Neural progenitor cell (in vitro differentiated cells): ENCODE results near the gene BMP8B. TPM values are rescaled to one million over a fixed set of nuclear protein-coding genes. Genes with fewer than 3 reads are reported as not detected.

Source experiments
- DNase-seq: peaks from one replicate; pipeline ENCODE4 v3.0.0-alpha.2; 2016; ENCODE audit warnings: low spot score
- H2AFZ ChIP-seq: fragments of 200-600 bp; sonication (generic); replicated peaks from 2 replicates; pipeline ENCODE4 v1.6.1; 2016; ENCODE audit warnings: antibody characterized with exemption
- H3F3A ChIP-seq: fragments of 200-600 bp; sonication (generic); 2 replicates; pipeline ENCODE4 v1.6.1; 2016; ENCODE audit warnings: antibody characterized with exemption, low read depth
- H3K27ac ChIP-seq: fragments of 200-600 bp; sonication (generic); 2 replicates; pipeline ENCODE4 v1.5.1; 2016; ENCODE audit warnings: mild to moderate bottlenecking
- H3K27me3 ChIP-seq: fragments of 200-600 bp; sonication (generic); 2 replicates; pipeline ENCODE4 v1.6.1; 2016; ENCODE audit warnings: mild to moderate bottlenecking, moderate library complexity
- H3K36me3 ChIP-seq: fragments of 200-600 bp; sonication (generic); 2 replicates; pipeline ENCODE4 v1.5.1; 2016
- H3K4me1 ChIP-seq: fragments of 200-600 bp; sonication (generic); 2 replicates; pipeline ENCODE4 v1.6.1; 2016; ENCODE audit warnings: mixed run types
- H3K4me2 ChIP-seq: fragments of 200-600 bp; sonication (generic); 2 replicates; pipeline ENCODE4 v1.6.1; 2016
- H3K4me3 ChIP-seq: fragments of 200-600 bp; sonication (generic); 2 replicates; pipeline ENCODE4 v1.5.1; 2016
- H3K79me2 ChIP-seq: fragments of 200-600 bp; sonication (generic); 2 replicates; pipeline ENCODE4 v1.6.1; 2016; ENCODE audit warnings: low read depth
- H3K9ac ChIP-seq: fragments of 200-600 bp; sonication (generic); 2 replicates; pipeline ENCODE4 v1.6.1; 2016
- H3K9me3 ChIP-seq: fragments of 200-600 bp; sonication (generic); 2 replicates; pipeline ENCODE4 v1.5.1; 2016; ENCODE audit warnings: low read depth
- H4K20me1 ChIP-seq: fragments of 200-600 bp; sonication (generic); 2 replicates; pipeline ENCODE4 v1.6.1; 2016; ENCODE audit warnings: low read depth
- H3K27ac Mint-ChIP-seq: 3 replicates; pipeline ENCODE4 v1.8.0; 2021; ENCODE audit warnings: mixed read lengths
- H3K27me3 Mint-ChIP-seq: 2 replicates; pipeline ENCODE4 v1.8.0; 2022; ENCODE audit warnings: low read depth, mild to moderate bottlenecking, inconsistent platforms, moderate library complexity, mixed read lengths; ENCODE audit not compliant: insufficient read depth
- H3K36me3 Mint-ChIP-seq: 3 replicates; pipeline ENCODE4 v1.8.0; 2021; ENCODE audit warnings: mixed read lengths
- H3K4me1 Mint-ChIP-seq: 3 replicates; pipeline ENCODE4 v1.8.0; 2021; ENCODE audit warnings: mixed read lengths
- H3K4me3 Mint-ChIP-seq: 3 replicates; pipeline ENCODE4 v1.8.0; 2021; ENCODE audit warnings: mild to moderate bottlenecking, moderate library complexity, mixed read lengths
- H3K9me3 Mint-ChIP-seq: 3 replicates; pipeline ENCODE4 v1.8.0; 2020; ENCODE audit warnings: mixed read lengths
- CTCF ChIP-seq: fragments of 200-600 bp; sonication (generic); IDR thresholded peaks from 2 replicates; pipeline ENCODE4 v1.5.1; 2017; ENCODE audit warnings: antibody characterized with exemption, mild to moderate bottlenecking
- EZH2 ChIP-seq: fragments of 200-600 bp; sonication (generic); IDR thresholded peaks from 2 replicates; pipeline ENCODE4 v1.6.1; 2017; ENCODE audit warnings: antibody characterized with exemption, mild to moderate bottlenecking, moderate library complexity
- EZH2phosphoT487 ChIP-seq: fragments of 200-600 bp; sonication (generic); IDR thresholded peaks from 2 replicates; pipeline ENCODE4 v1.6.1; 2017; ENCODE audit warnings: antibody characterized with exemption
- total RNA-seq: library from RNA; depleted of rRNA; stranded (reverse); fragments of >200 nt; gene quantifications from 2 replicates; pipeline ENCODE4 v1.2.3, GENCODE V29; 2015; ENCODE audit warnings: low replicate concordance

The BMP8B gene
- total RNA-seq, 1 donor from 2014 or later, result 0.24 TPM

GRCh38 chr1:39757501-39757900, 31.2 kb downstream of the BMP8B start:
- no peak for DNase-seq
- Mint-ChIP-seq H3K36me3 (peaks cover 28% of the 10 kb centered on the region), H3K4me3 (no peak overlapping the region), H3K27ac (no peak overlapping the region), H3K27me3 (peaks cover 10% of the 10 kb centered on the region), H3K4me1 (peaks cover 3% of the 10 kb centered on the region), H3K9me3 (no peaks in the 10 kb centered on the region)
- no peak overlapping the region for H3K9ac ChIP-seq
- TF ChIP-seq EZH2phosphoT487, result no peak
- no peak for TF ChIP-seq CTCF
- no peak for TF ChIP-seq EZH2
- H3K27ac ChIP-seq, result no peak overlapping the region
- no peak overlapping the region for H3K4me3 ChIP-seq
- no peaks in the 10 kb centered on the region for H3F3A ChIP-seq
- H3K79me2 ChIP-seq, result no peaks in the 10 kb centered on the region
- H2AFZ ChIP-seq, result no peak overlapping the region
- no peaks in the 10 kb centered on the region for H3K36me3 ChIP-seq
- no peaks in the 10 kb centered on the region for H3K27me3 ChIP-seq
- no peaks in the 10 kb centered on the region for H3K4me1 ChIP-seq
- H3K9me3 ChIP-seq, result no peaks in the 10 kb centered on the region
- H3K4me2 ChIP-seq, result no peak overlapping the region
- H4K20me1 ChIP-seq, result no peaks in the 10 kb centered on the region

GRCh38 chr1:39755965-39756659, 32.6 kb downstream of the BMP8B start:
- H4K20me1 ChIP-seq, result no peaks in the 10 kb centered on the region
- TF ChIP-seq EZH2phosphoT487, result no peak
- TF ChIP-seq EZH2, result no peak
- TF ChIP-seq CTCF, result no peak
- no peak overlapping the region for H3K27ac ChIP-seq
- H3K9me3 ChIP-seq, result no peaks in the 10 kb centered on the region
- no peak overlapping the region for H3K4me3 ChIP-seq
- H3K4me2 ChIP-seq, result no peak overlapping the region
- H2AFZ ChIP-seq, result no peak overlapping the region
- Mint-ChIP-seq H3K4me1 (no peaks in the 10 kb centered on the region), H3K36me3 (peaks cover 32% of the 10 kb centered on the region), H3K4me3 (peak overlapping the region; percentile 57), H3K27me3 (peaks cover 6% of the 10 kb centered on the region), H3K27ac (no peak overlapping the region), H3K9me3 (no peaks in the 10 kb centered on the region)
- no peak for DNase-seq
- no peaks in the 10 kb centered on the region for H3F3A ChIP-seq
- H3K9ac ChIP-seq, result no peak overlapping the region
- H3K79me2 ChIP-seq, result no peaks in the 10 kb centered on the region
- H3K36me3 ChIP-seq, result peaks cover 1% of the 10 kb centered on the region
- no peaks in the 10 kb centered on the region for H3K4me1 ChIP-seq
- no peaks in the 10 kb centered on the region for H3K27me3 ChIP-seq

GRCh38 chr1:39754906-39755504, 33.7 kb downstream of the BMP8B start:
- no peak overlapping the region for H3K4me2 ChIP-seq
- H3K9me3 ChIP-seq, result no peaks in the 10 kb centered on the region
- no peak overlapping the region for H3K9ac ChIP-seq
- Mint-ChIP-seq H3K4me3 (no peak overlapping the region), H3K9me3 (no peaks in the 10 kb centered on the region), H3K4me1 (no peaks in the 10 kb centered on the region), H3K27ac (no peak overlapping the region), H3K27me3 (peaks cover 4% of the 10 kb centered on the region), H3K36me3 (peaks cover 33% of the 10 kb centered on the region)
- no peaks in the 10 kb centered on the region for H3K79me2 ChIP-seq
- TF ChIP-seq EZH2 (no peak), EZH2phosphoT487 (no peak), CTCF (no peak)
- no peak overlapping the region for H3K4me3 ChIP-seq
- DNase-seq, result no peak
- no peak overlapping the region for H3K27ac ChIP-seq
- peaks cover 6% of the 10 kb centered on the region for H3K36me3 ChIP-seq
- peaks cover 5% of the 10 kb centered on the region for H4K20me1 ChIP-seq
- H3F3A ChIP-seq, result no peaks in the 10 kb centered on the region
- no peaks in the 10 kb centered on the region for H3K27me3 ChIP-seq
- H2AFZ ChIP-seq, result no peak overlapping the region
- H3K4me1 ChIP-seq, result no peaks in the 10 kb centered on the region
